ENCODE data around the gene PIF1. TPM values are rescaled to one million over a fixed set of nuclear protein-coding genes. Genes with fewer than 3 reads are reported as not detected.
"Not testable (repeated sequence)": the region's sequence is repeated elsewhere in the genome, so short reads cannot be mapped to it uniquely, and the experiment has no call there.

The PIF1 gene
- polyA plus RNA-seq, 3 donors: 0.13 to 0.43 TPM; not detected in 1

DNA sequence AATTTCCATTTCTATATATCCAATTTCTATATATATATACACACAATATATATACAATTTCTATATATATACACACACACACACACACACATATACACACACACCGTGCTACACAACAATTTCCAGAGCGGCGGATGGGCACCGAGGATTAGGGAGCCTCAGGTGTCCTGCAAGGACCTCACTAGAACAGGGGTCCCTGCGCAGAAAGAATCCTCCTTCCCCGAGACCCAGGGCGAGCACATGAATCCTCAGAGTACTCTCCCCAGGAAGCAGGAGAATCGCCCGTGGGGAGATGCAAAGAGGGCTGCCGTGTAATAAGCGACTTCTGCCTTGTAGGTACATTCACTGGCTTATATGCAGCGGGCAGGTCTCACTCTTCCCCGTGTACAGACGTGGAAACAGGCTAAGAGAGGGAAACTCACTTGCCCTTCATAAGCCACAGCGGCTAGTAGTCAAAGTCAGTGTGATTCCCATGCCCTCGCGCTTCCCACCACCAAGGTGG, 467 bp downstream of the PIF1 start:
- Histone ChIP-seq H3K4me3 (replicated peaks in 1 of 3; ENCODE audit: low read depth in 2 of 3, low read length in 3 of 3) (peak overlapping the region; percentile 32 to 75 (median 53)), H3K79me2 (ENCODE audit: insufficient read depth, low read length) (no peaks in the 10 kb centered on the region), H2AFZ (ENCODE audit: insufficient read depth, low read depth, low read length, poor library complexity, severe bottlenecking) (no peak overlapping the region), H3K27me3 (ENCODE audit: control insufficient read depth in 2 of 2, insufficient read depth in 2 of 2, low read length in 2 of 2) (peaks cover 4 to 16% of the 10 kb centered on the region in 2 donors), H3K9me3 (replicated peaks in 1 of 2; ENCODE audit: control insufficient read depth in 1 of 2, insufficient read depth in 1 of 2, low read length in 2 of 2) (no peaks in the 10 kb centered on the region), H3K4me2 (replicated peaks; ENCODE audit: extremely low read depth, low read length, poor library complexity, severe bottlenecking) (peak overlapping the region; percentile 88), H3K9ac (ENCODE audit: insufficient read depth, low read length, poor library complexity, severe bottlenecking) (no peak overlapping the region), H3K4me1 (ENCODE audit: control insufficient read depth in 1 of 2, insufficient read depth in 2 of 2, low read length in 2 of 2) (peaks cover 24 to 29% of the 10 kb centered on the region in 2 donors), H3K27ac (ENCODE audit: low read depth in 1 of 2, low read length in 2 of 2) (no peak overlapping the region), H3K36me3 (replicated peaks in 1 of 2; ENCODE audit: control insufficient read depth in 1 of 2, insufficient read depth in 2 of 2, low read length in 2 of 2) (peaks cover 12 to 13% of the 10 kb centered on the region in 2 donors), H4K20me1 (ENCODE audit: insufficient read depth, low read length) (peaks cover 6% of the 10 kb centered on the region)
- intact Hi-C loops (cut with micrococcal nuclease): loop anchor here (2.0 to 10.0 kb wide), 3 partner anchors 16 to 130 kb away; partner anchors contain the start of gene PLEKHO2 (in 2 of the 2)
- WGBS (ENCODE audit: insufficient coverage): 5% methylated on average over 11 of the region's 17 CpGs
- H3K36me3 Mint-ChIP-seq: peaks cover 13 to 31% of the 10 kb centered on the region in 2 donors
- H3K27me3 Mint-ChIP-seq (ENCODE audit: low read depth in 3 of 3): peaks cover 8 to 18% (median 17%) of the 10 kb centered on the region in 3 donors
- H3K4me3 Mint-ChIP-seq: peak overlapping the region; percentile 75 to 90
- TF ChIP-seq, protein P1, sequence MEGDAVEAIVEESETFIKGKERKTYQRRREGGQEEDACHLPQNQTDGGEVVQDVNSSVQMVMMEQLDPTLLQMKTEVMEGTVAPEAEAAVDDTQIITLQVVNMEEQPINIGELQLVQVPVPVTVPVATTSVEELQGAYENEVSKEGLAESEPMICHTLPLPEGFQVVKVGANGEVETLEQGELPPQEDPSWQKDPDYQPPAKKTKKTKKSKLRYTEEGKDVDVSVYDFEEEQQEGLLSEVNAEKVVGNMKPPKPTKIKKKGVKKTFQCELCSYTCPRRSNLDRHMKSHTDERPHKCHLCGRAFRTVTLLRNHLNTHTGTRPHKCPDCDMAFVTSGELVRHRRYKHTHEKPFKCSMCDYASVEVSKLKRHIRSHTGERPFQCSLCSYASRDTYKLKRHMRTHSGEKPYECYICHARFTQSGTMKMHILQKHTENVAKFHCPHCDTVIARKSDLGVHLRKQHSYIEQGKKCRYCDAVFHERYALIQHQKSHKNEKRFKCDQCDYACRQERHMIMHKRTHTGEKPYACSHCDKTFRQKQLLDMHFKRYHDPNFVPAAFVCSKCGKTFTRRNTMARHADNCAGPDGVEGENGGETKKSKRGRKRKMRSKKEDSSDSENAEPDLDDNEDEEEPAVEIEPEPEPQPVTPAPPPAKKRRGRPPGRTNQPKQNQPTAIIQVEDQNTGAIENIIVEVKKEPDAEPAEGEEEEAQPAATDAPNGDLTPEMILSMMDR (IDR thresholded peaks at IDR 0.05): no peak
- no peak overlapping the region for H3K27ac Mint-ChIP-seq
- peaks cover 32% of the 10 kb centered on the region for H3K4me1 Mint-ChIP-seq
- H3K9me3 Mint-ChIP-seq: peaks cover 0 to 3% (median 0%) of the 10 kb centered on the region in 7 donors
- DNase-seq: no peak

GRCh38 chr15:64816452-64816851, 9.0 kb downstream of the PIF1 start:
- Histone ChIP-seq H3K4me2 (replicated peaks; ENCODE audit: extremely low read depth, low read length, poor library complexity, severe bottlenecking) (no peak overlapping the region), H3K36me3 (replicated peaks in 1 of 2; ENCODE audit: control insufficient read depth in 1 of 2, insufficient read depth in 2 of 2, low read length in 2 of 2) (peaks cover 31 to 42% of the 10 kb centered on the region in 2 donors), H3K4me1 (ENCODE audit: control insufficient read depth in 1 of 2, insufficient read depth in 2 of 2, low read length in 2 of 2) (peaks cover 3 to 9% of the 10 kb centered on the region in 2 donors), H3K9ac (ENCODE audit: insufficient read depth, low read length, poor library complexity, severe bottlenecking) (no peak overlapping the region), H3K27me3 (ENCODE audit: control insufficient read depth in 2 of 2, insufficient read depth in 2 of 2, low read length in 2 of 2) (no peaks in the 10 kb centered on the region), H4K20me1 (ENCODE audit: insufficient read depth, low read length) (no peaks in the 10 kb centered on the region), H3K4me3 (replicated peaks in 1 of 3; ENCODE audit: low read depth in 2 of 3, low read length in 3 of 3) (no peak overlapping the region), H2AFZ (ENCODE audit: insufficient read depth, low read depth, low read length, poor library complexity, severe bottlenecking) (no peak overlapping the region), H3K27ac (ENCODE audit: low read depth in 1 of 2, low read length in 2 of 2) (no peak overlapping the region), H3K9me3 (replicated peaks in 1 of 2; ENCODE audit: control insufficient read depth in 1 of 2, insufficient read depth in 1 of 2, low read length in 2 of 2) (no peaks in the 10 kb centered on the region), H3K79me2 (ENCODE audit: insufficient read depth, low read length) (no peaks in the 10 kb centered on the region)
- H3K27ac Mint-ChIP-seq: peak overlapping the region in 1 of 7 donors; percentile 60
- H3K4me1 Mint-ChIP-seq: peaks cover 19% of the 10 kb centered on the region
- peaks cover 15 to 41% of the 10 kb centered on the region in 2 donors for H3K36me3 Mint-ChIP-seq
- no peak overlapping the region for H3K4me3 Mint-ChIP-seq
- DNase-seq: no peak
- no peaks in the 10 kb centered on the region for H3K9me3 Mint-ChIP-seq
- TF ChIP-seq, protein P1 (IDR thresholded peaks at IDR 0.05): no peak
- intact Hi-C loops (cut with micrococcal nuclease): no loop called here
- H3K27me3 Mint-ChIP-seq (ENCODE audit: low read depth in 3 of 3): peaks cover 0 to 5% (median 2%) of the 10 kb centered on the region in 3 donors
- 98% methylated on average over 12 of the region's 13 CpGs for WGBS (ENCODE audit: insufficient coverage)

- H4K20me1 ChIP-seq (ENCODE audit: insufficient read depth, low read length); H3K9ac ChIP-seq (ENCODE audit: insufficient read depth, low read length, poor library complexity, severe bottlenecking); H2AFZ ChIP-seq (ENCODE audit: insufficient read depth, low read depth, low read length, poor library complexity, severe bottlenecking); H3K4me3 ChIP-seq (replicated peaks in 1 of 3; ENCODE audit: low read depth in 2 of 3, low read length in 3 of 3); H3K27me3 ChIP-seq (ENCODE audit: control insufficient read depth in 2 of 2, insufficient read depth in 2 of 2, low read length in 2 of 2); H3K27ac ChIP-seq (ENCODE audit: low read depth in 1 of 2, low read length in 2 of 2); H3K9me3 ChIP-seq (replicated peaks in 1 of 2; ENCODE audit: control insufficient read depth in 1 of 2, insufficient read depth in 1 of 2, low read length in 2 of 2); H3K4me2 ChIP-seq (replicated peaks; ENCODE audit: extremely low read depth, low read length, poor library complexity, severe bottlenecking); H3K4me1 ChIP-seq (ENCODE audit: control insufficient read depth in 1 of 2, insufficient read depth in 2 of 2, low read length in 2 of 2); H3K79me2 ChIP-seq (ENCODE audit: insufficient read depth, low read length); H3K27me3 Mint-ChIP-seq (ENCODE audit: low read depth in 3 of 3); H3K9me3 Mint-ChIP-seq; H3K4me3 Mint-ChIP-seq; intact Hi-C loops (cut with micrococcal nuclease): not testable (repeated sequence)
- peaks cover 9 to 27% of the 10 kb centered on the region in 2 donors for H3K36me3 Mint-ChIP-seq
- peak; percentile 37 to 43 (median 37) for DNase-seq
- H3K4me1 Mint-ChIP-seq: peaks cover 20% of the 10 kb centered on the region
- peak overlapping the region in 6 of 7 donors; percentile 0 to 71 (median 34) for H3K27ac Mint-ChIP-seq
- WGBS (ENCODE audit: insufficient coverage): no CpG with 5 or more reads among the region's 4 CpGs
- peaks cover 22 to 29% of the 10 kb centered on the region in 2 donors for H3K36me3 ChIP-seq (replicated peaks in 1 of 2; ENCODE audit: control insufficient read depth in 1 of 2, insufficient read depth in 2 of 2, low read length in 2 of 2)
Observed at GRCh38 chr15:64814965-64815364, 10.5 kb downstream of the PIF1 start.

Measured in CD14-positive monocyte (primary cell).